Activated CD8-positive, alpha-beta T cell treated with anti-CD3 and anti-CD28 coated beads for 36 hours (primary cell): Measurements from ENCODE around the gene VDAC1. TPM values are rescaled to one million over a fixed set of nuclear protein-coding genes. Genes with fewer than 3 reads are reported as not detected.

Experiments used
- ATAC-seq: fragments of 200-7000 bp; cut with Tn5 transposase; one replicate; pipeline ENCODE4 v1.10.0; 2021; ENCODE audit warnings: mild to moderate bottlenecking, moderate library complexity
- CTCF ChIA-PET: fragments of 350-600 bp; sonication (Branson Sonifier 250); formaldehyde crosslinking; loops from one replicate; lab custom pipeline; 2021; ENCODE audit warnings: antibody characterized with exemption; lab: Charles Lee
- POLR2A ChIA-PET: fragments of 350-600 bp; sonication (Branson Sonifier 250); formaldehyde crosslinking; loops from one replicate; lab custom pipeline; 2021; ENCODE audit warnings: antibody characterized with exemption; lab: Charles Lee
- DNase-seq: peaks from one replicate; pipeline ENCODE4 v3.0.0-alpha.2; 2020
- H3K27ac Mint-ChIP-seq: one replicate; pipeline ENCODE4 v1.8.0; 2021; ENCODE audit warnings: mild to moderate bottlenecking, mixed read lengths
- H3K27me3 Mint-ChIP-seq: one replicate; pipeline ENCODE4 v1.8.0; 2021; ENCODE audit warnings: mixed read lengths
- H3K36me3 Mint-ChIP-seq: one replicate; pipeline ENCODE4 v1.8.0; 2021; ENCODE audit warnings: low read depth, mixed read lengths
- H3K4me1 Mint-ChIP-seq: one replicate; pipeline ENCODE4 v1.8.0; 2021; ENCODE audit warnings: low read depth, mixed read lengths
- H3K4me3 Mint-ChIP-seq: one replicate; pipeline ENCODE4 v1.8.0; 2021; ENCODE audit warnings: mild to moderate bottlenecking, moderate library complexity, mixed read lengths
- H3K9me3 Mint-ChIP-seq: one replicate; pipeline ENCODE4 v1.8.0; 2021; ENCODE audit warnings: mixed read lengths
- CTCF ChIP-seq: fragments of 200-600 bp; IDR thresholded peaks from one replicate; pipeline ENCODE4 v1.8.0; 2022; ENCODE audit warnings: antibody characterized with exemption, mild to moderate bottlenecking
- intact Hi-C: fragments of 100-400 bp; cut with micrococcal nuclease; formaldehyde crosslinking; loops from one replicate; pipeline ENCODE4 v1.10.0; 2022
- total RNA-seq, 2 experiments: library from RNA; stranded (reverse); gene quantifications; one replicate each; pipeline ENCODE4 v1.2.3, GENCODE V29; 2021

VDAC1 gene
- total RNA-seq, 2 experiments from 2014 or later = 481 to 484 TPM

DNA sequence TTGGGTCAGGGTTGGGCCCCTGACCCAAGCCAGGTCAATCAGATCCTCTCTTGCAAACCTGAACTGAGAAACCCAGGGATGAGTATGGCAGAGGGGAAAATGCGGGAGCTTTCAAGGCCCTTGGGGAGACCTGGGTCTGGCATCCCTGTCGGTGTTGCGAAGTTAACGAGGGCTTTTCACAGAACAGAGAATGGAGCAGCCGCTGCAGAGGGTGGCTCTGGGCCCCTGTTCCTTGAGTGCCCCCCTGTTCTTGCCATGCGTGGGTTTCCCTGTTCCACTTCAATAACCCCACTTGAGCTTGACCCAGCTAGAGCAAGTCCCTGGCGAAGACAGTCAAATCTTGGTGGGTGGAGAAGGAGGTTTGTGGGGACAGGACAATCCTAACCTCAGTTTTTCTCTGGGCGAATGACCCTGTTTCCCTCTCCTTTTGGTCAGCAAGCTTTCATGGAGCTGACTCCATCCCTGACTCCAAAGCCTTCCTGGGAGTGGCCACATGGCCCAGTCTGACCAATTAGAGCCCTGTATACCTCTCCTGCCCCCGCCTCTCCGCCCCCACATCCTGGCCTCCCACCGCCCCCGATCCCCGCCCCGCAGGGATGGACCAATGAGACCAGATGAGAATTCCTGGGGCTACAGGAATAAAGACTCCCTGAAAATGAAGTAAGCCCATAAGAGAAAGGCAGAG, 2.9 kb upstream of the VDAC1 start:
- Mint-ChIP-seq H3K27ac (no peak overlapping the region), H3K4me3 (no peak overlapping the region)

GRCh38 chr5:134006115-134006514, 1.3 kb upstream of the VDAC1 start:
- Mint-ChIP-seq H3K4me3 (peak overlapping the region; percentile 89), H3K27ac (peak overlapping the region; percentile 92), H3K27me3 (peaks cover under 1% of the 10 kb centered on the region), H3K9me3 (no peaks in the 10 kb centered on the region), H3K36me3 (peaks cover 30% of the 10 kb centered on the region), H3K4me1 (peaks cover 26% of the 10 kb centered on the region)
- ChIA-PET POLR2A (interaction anchor here (1.1 to 3.4 kb wide), 4 partner anchors 8 to 170 kb away, joined by 3 to 23 read pairs (median 4); partner anchors contain the start of gene SKP1), CTCF (interaction anchor here (2.1 kb wide), 1 partner anchor 21 kb away, joined by 9 read pairs; no protein-coding TSS in a partner anchor)
- intact Hi-C loops = no loop called here
- no peak for ATAC-seq
- TF ChIP-seq CTCF = no peak
- no peak for DNase-seq

More for the DNA sequence above, 2.9 kb upstream of the VDAC1 start:
- ChIA-PET CTCF (interaction anchor here (1.0 to 3.1 kb wide), 6 partner anchors 13 to 282 kb away, joined by 3 to 14 read pairs (median 4); no protein-coding TSS in a partner anchor), POLR2A (interaction anchor here (1.4 kb wide), 1 partner anchor 134 kb away, joined by 3 read pairs; no protein-coding TSS in a partner anchor)
- DNase-seq = no peak
- peaks cover 6% of the 10 kb centered on the region for H3K27me3 Mint-ChIP-seq
- intact Hi-C loops = no loop called here
- H3K36me3 Mint-ChIP-seq = peaks cover 18% of the 10 kb centered on the region
- no peak for ATAC-seq
- TF ChIP-seq CTCF = no peak
- H3K4me1 Mint-ChIP-seq = peaks cover 13% of the 10 kb centered on the region
- no peaks in the 10 kb centered on the region for H3K9me3 Mint-ChIP-seq

DNA sequence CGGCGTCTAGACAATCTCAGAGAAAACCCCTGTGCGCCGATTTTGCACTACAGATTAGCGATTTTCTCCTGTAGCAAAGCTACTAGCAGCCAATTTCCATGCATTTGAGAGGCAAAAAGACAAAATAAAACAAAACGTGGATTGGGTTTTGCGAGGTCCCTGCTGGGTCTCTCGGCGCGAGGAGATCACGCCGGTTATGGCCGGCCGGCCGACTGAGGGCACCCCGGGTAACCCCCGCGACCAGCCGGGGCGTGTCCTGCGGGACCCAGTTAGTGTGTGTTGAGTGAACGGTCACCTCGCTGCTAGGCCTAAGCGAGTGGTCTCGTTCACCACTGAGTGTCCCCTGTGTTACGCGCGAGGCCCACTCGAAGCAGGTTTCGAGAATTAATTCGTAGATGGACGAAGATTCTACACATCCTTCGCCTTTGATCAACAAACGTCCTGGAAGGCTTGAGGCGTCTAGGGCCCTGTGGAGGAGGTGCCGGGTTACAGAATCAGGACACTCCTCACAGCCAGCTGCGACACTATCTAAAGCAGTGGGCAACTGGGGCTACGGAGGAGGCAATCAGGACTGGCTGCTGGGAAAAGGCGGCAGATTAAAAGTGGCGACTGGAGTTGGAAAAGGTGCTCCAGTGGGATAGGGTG, 764 bp upstream of the VDAC1 start:
- Mint-ChIP-seq H3K27me3 (no peaks in the 10 kb centered on the region), H3K36me3 (peaks cover 35% of the 10 kb centered on the region), H3K27ac (peak overlapping the region; percentile 92), H3K4me3 (peak overlapping the region; percentile 89), H3K4me1 (peaks cover 32% of the 10 kb centered on the region), H3K9me3 (no peaks in the 10 kb centered on the region)
- ATAC-seq (no peak), DNase-seq (no peak)
- intact Hi-C loops = no loop called here
- CTCF ChIA-PET = interaction anchor here (1.0 to 3.2 kb wide), 5 partner anchors 9 to 178 kb away, joined by 4 to 19 read pairs (median 4); no protein-coding TSS in a partner anchor
- no peak for TF ChIP-seq CTCF
- POLR2A ChIA-PET = interaction anchor here (0.8 to 3.4 kb wide), 19 partner anchors 8 to 643 kb away, joined by 3 to 23 read pairs (median 5); partner anchors contain the start of genes C5orf15, SEC24A, SKP1 and TCF7

- H3K36me3 Mint-ChIP-seq = peaks cover 40% of the 10 kb centered on the region
- H3K4me3 Mint-ChIP-seq = peak overlapping the region; percentile 95
- DNase-seq (peak; percentile 64), ATAC-seq (peak; percentile 9)
- ChIA-PET CTCF (interaction anchor here (0.9 to 3.2 kb wide), 8 partner anchors 11 to 180 kb away, joined by 3 to 19 read pairs (median 4); no protein-coding TSS in a partner anchor), POLR2A (interaction anchor here (0.6 to 3.4 kb wide), 39 partner anchors 9 to 1862 kb away, joined by 3 to 23 read pairs (median 5); partner anchors contain the start of genes C5orf15, PPP2CA and SKP1)
- peaks cover 46% of the 10 kb centered on the region for H3K4me1 Mint-ChIP-seq
- H3K27me3 Mint-ChIP-seq = no peaks in the 10 kb centered on the region
- TF ChIP-seq CTCF = no peak
- intact Hi-C loops = no loop called here
- H3K9me3 Mint-ChIP-seq = no peaks in the 10 kb centered on the region
- peak overlapping the region; percentile 99 for H3K27ac Mint-ChIP-seq
These were observed 754 bp downstream of the VDAC1 start for GRCh38 chr5:134003817-134004625.
